ENCODE data around the gene CDS2.

Gene CDS2

DNA sequence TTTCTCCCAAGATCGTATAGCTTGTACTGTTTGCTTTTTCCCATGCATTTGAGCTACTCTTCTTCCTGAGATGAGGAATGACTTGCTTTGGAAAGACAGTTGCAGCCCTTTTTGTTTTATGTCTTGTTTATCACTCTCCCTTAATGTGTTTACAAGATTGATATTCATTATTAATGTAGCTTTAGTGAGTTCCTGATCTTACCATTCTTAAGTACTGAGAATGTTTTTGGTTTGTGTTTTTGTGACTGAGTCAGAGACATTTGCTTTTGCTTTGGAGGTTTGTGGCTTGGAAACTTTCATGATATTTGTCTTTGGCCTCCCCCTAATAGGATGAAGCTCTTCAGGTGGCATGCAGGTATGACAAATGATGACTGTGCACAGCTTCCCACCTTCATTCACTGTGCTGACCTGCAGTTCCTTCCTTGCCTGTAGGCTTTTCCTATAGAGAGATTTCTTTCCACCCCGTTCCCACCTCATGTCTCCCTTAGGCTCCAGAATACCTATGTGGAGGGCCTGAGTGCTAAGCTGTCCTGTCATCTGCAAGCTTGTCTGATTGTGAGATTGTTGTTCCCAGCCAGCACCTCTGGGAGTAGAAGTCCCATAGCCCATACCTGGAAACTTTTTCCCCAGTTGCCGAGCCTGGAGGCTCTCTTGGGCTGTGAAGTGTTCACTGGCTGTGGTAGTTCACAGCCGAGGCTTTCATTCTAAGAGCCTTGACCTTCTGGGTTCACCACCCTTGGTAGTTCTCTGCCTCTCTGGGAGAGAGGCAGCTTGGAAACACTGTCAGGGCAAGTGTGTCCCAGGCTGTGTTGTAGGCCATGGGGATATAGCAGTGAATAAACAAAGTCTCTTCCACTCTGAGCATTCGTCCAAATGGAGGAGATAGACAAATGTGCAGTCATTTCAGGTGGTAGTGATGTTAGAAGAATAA, 27.1 kb downstream of the CDS2 start:
- no peak for DNase-seq

DNA sequence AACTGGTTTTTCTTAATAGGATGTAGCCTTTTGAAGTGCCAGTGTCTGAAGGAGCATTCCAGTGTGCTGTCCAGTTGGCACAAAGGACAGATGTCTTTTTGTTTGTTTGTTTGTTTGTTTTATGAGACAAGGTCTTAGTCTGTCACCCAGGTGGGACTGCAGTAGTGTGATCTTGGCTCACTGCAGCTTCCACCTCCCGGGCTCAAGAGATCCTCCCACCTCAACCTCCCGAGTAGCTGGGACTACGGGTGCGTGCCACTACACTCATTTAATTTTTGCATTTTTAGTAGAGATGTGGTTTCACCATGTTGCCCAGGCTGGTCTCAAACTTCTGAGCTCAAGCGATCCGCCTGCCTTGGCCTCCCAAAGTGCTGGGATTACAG, 27.7 kb downstream of the CDS2 start:
- DNase-seq = no peak

DNA sequence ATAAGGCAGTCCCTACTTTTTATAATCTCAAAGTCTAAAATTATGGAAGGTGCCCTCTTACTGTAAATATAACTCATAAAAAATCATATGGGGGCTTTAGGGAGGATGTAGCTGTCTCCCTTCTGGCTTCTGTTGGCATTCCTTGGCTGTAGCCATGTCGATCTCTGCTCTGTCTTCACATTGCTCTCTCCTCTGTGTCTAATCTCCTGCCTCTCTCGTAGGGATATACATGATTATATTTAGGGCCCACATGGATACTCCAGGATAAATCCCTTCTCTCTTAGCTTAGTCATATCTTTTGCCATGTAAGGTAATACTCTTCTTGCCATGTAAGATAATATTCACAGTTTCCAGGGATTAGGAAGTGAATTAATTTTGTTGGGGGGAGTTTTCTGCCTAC, 28.6 kb downstream of the CDS2 start:
- DNase-seq = no peak

DNA sequence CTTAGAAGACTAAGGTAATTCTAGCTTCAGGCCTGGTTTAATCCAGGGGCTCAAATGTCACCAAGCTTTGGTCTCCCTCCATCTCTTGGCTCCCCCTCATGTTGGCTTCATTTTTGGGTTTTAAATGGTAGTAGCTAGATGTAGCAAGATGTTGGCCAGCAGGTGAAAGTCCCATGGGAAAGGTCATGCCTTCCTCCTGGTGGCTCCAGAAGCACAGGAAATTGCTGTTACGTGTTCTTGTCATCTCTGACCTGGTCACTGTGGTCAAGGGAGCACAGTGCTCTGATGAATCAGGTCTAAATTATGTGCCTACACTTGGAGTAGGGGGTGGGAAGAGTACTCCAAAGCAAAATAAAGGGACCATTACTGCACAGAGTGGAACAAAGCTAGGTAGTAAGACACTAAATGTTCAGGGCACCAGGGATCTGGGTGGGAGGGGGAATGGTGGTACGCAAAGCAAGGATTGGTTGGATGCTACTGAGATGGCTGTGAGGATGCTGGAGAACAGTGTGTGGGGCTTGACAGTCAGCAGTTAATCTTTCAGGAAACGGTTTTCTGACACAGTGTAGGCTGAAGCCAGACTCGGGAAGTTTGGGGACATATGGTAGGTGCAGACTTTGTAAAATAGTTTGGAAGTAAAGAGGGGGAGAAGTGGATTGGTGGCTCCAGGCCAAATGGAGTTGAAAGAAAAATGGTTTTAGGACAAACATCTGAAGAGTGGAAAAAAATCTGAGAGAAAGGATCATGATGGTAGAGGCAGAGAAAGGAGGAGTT, 30.1 kb downstream of the CDS2 start:
- DNase-seq = no peak

DNA sequence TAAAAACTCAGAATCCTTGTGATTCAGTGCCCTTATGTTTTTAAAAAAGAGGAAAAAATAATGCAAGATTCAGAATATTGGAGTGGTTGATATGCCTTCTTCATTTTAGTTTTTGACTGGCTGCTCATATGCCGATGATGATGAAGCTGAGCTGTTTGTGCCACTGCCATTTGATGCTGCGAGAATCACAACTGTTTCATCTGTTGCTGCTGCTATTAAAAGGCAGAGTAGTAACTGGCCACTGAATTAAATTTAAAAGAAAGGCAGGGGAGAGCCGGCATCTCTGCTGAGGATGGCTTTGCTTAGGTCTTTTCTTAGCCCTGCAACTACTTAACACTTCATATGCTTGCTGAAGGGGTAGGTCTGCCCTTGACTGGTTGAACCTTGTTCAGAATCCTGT, 33.1 kb downstream of the CDS2 start:
- no peak for DNase-seq

DNA sequence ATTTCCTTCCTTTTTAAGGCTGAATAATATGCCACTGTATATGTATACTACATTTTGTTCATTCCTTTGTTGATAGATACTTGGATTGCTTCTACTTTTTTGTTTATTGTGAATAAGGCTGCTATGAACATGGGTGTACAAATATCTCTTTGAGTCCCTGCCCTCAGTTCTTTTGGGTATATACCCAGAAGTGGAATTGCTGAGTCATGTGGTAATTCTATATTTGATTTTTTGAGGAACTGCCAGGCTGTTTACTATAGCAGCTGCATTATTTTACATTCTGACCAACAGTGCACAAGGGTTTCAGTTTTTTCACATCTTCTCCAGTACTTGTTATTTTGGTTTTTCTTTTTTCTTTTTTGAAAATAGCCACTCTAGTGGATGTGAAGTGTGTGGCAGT, 34.1 kb downstream of the CDS2 start:
- no peak for DNase-seq

DNA sequence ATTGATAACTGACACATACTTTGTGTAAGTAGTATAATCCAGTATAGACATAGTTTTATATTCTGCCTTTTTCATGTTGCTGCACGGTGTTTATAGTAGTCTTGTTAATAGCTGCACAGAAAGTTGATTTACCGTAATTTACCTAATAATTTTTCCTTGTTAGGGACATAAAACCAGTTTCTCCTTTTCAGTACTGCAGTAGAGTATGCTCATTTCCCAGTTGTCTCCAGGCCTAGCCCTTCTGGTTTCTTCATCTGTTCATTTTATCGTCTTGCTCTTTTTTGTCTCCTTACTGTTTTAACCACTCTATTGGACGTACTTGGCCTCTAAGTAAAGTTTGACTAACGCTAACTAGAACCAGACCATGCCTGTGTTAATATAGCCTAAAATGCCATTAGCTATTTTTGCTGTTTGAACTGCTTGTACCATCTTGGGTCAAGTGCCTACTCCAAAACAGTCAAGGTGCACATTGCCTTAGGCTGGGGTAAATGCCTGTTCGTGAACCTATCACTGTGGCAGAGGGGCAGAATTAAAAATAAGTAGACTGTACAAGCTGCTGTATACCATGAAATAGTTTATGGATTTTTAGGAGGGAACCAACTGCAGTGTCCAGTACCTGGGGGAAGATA, 34.8 kb downstream of the CDS2 start:
- DNase-seq = no peak

DNA sequence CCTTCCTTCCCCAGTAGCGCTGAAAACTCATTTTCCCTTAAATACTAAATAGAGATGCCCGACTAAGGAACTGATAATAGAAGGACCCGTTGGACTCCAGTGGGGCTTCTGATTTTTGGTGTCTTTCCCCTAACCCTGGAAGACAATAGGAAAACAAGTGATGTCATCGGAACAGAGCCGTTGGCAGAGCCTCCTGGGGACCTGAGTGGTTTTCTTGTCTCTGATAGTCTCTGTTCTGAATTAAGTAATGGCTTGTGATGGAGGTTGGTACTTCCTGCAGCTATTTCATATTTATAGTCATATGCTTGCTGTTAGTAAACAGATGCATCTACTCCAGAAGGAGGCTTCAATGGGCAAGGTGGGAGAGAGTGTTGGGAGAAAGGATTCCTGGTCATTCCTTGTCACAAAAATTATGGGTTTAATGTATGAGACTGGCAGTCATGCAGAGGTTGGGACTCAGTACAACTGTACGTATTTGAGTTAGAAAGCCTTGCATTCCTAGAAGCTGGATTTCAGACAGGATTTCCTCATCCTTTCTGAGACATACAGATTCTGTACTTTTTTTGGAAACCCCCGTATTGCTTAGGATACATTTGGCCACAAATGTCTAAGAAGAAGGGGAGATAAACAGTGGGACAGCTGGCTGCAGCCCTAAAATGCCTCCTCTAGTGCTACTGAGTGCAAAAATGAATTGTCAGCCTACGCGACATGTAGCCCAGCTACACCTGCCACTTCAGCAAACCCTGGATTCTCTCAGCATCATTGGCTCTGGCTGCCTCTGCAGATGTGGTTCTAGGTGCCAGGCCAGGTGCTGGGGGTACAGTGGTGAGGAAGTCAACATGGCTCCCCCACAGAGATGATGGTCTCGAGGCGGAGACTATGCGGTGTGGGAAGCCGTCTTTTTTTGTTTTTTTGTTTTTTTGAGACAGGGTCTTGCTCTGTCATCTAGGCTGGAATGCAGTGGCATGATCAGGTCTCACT, 38.1 kb downstream of the CDS2 start:
- DNase-seq = no peak

DNA sequence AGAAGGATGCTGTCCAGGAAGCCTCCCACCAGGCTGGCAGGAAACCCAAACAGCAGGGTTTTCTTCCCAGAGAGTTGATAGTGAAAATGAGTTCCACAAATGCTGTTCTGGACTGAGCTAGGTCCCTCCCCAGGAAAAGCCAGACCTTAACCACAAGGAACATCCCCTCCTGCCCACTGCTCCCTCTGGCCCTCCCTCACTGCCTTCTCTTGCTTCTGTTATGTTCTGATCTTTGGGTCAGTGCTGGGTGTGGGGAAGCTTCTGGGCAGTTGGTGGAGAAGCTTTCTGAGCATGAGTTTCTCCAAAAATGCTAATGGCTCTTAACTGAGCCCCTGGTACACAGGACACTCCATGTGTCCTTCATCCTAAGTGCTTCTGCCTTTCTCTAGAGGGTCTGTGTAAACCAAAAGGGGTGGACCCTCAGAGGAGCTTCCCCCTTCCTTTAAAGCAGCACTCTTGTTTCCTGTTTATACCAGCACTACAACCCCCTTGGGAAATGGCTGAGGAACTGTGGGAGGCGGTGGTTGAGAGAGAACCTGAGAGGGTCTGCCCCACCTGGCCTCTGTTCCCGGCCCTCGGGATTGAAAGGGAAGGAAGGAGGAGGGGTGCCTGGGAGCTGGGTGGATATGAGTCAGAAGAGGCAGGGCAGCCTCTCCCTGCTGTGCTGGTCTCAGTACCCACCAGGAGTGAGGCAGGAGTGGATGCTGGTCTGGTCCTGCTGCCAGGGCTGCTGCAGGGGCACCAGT, 42.0 kb downstream of the CDS2 start:
- DNase-seq = peak; percentile 79

DNA sequence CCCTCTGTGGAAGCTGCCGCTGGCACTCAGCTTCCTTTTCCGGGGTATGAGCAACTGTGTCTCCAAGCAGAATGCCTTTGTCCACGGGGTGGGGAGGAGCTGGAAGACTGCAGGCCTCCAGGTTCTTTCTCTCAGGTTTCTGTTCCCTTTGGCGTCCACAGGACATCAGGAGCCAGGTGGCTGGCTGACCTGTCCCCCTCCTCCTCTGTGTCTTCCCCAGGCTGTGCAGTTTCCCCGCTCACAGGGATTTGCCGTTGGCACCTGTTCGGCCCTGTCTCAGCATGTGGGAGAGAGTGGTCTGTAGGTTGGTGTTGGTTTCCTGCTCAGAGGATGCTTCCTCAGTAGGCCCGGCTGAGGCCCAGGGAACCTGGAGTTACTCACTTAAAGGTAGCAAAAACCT, 43.5 kb downstream of the CDS2 start:
- DNase-seq = peak; percentile 29

DNA sequence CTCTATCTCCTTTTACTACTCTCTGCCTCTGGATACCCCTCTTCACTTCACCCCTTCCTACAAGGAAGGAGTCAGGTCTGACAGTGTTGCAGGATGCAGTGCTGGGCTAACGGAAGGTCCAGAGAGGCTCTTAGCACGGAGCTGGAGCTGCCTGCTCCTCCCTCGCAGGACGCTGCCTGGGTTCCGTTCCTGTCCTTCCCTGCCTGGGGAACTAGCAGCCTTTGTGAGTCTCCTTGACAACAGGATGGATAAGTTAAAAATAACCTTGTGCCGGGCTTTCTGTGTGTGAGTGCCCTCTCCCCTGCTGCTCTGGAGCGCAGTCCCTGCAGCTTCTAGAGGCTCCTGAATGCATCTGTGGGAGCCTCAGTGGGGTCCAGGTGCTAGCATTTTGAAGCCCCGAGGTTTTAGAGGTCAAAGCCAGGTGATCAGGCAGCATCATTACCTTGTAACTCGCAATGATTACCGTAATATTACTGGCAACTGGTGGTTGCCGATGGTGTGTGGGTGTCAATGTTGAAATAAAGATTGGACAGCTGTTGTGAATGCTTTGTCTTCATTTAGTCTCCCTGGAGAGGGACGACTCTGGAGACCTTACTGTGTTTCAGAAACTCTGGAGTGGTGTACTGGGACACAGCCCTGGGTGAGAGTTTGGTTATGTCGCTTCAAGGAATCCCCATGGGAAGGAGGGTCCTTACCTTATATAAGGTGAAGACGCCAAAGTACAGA, 44.4 kb downstream of the CDS2 start:
- peak; percentile 83 for DNase-seq

DNA sequence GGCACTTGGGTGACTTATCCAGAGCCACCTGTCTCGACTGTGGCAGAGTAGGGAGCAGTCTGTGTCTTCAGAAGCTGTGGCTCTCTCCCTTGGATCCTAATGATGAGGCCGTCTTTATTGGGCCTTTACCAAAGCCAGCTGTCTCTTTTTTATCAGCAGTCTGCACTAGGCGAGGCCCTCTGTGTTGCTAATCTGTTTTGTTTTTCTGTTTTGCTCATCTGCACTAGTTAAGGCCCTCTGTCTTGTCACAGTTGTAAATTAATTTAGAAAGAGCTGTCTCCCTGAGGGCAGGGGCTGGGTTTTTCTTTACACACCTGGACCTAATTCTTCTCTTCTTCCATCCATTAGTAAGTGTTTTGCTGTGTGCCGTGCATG, 45.0 kb downstream of the CDS2 start:
- no peak for DNase-seq

DNA sequence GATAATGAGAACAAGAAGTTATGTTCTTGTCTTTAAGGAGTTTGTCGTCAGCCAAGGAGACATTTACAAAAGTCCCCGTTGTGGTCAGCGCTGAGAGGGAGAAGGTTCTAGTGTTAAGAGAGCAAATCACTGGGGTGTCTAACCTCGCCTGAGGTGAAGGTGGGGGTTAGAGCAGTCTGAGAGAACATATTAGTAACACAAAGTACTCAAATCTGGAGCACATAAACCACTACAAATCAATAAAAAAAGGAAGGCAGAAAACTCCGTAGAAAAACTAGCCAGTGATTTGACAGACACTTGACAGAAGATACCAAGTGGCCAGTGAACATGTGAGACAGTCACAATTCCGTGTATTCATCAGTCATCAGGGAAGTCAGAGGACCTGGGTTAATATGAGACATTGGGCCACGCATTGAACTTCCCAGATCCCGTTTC, 45.4 kb downstream of the CDS2 start:
- DNase-seq = no peak

DNA sequence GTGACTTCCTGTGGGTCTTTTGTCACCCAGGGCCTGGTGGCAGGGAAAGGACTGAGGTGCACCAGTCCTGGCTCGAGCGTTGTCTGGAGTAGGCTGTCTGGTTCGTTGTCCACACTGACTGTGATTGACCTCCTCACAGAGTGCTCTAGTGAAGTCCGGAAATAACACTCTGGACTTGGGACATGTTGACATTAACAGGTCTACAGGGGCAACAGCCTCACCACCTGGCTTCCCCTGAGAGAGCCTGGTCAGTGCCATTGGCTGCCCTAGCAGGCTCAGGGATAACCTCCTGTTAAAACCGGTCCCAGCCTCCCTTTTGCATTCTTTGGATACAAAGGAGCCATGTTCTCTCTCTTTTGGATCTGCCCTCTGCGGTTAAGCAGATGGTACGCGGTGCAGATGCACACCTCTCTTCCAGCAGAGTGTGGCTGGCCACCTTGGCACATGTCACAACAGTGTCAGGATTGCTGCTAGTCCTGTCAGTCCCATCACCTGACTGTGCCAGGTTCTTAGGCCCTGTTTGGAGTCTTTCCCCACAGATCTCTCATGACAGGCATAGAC, 46.2 kb downstream of the CDS2 start:
- DNase-seq = no peak

DNA sequence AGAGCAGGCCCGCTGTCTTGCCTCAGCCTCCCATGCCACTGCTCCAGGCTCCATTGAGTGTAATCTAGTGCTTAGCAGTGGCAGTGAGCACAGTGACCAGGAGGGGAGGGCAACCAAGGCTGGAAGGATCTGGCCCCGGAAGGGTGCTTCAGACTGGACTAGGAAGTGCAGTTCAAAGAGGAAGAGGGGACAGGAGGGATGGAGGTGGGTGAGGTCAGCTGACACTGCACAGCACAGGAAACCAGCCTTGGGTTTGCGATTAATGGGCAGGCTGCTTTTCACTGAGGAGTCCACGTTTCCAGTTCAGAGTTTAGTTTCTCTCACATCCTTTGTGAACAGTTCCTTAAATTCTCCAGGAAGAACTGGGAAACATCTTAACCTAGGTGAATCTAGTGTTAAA, 46.9 kb downstream of the CDS2 start:
- DNase-seq = no peak

DNA sequence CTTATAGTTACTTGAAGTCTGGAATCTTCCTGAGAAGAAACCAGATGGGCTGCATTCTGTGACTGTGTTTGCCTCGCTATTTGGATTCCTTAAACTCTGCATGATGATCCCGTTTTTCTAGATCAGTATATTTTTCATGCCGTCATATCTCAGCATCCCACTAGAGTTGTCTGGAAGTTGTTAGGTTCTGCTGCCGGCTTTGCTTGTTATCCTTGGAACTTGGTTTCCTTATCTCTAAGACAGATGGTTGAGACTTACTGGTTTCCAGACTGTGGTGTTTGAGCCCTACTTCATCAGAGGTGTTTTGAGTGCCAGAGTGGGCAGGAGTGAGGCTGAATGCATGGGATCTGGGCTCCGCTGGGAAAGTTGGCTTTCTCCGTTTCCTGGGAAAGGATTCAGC, 50.3 kb downstream of the CDS2 start:
- DNase-seq = no peak

DNA sequence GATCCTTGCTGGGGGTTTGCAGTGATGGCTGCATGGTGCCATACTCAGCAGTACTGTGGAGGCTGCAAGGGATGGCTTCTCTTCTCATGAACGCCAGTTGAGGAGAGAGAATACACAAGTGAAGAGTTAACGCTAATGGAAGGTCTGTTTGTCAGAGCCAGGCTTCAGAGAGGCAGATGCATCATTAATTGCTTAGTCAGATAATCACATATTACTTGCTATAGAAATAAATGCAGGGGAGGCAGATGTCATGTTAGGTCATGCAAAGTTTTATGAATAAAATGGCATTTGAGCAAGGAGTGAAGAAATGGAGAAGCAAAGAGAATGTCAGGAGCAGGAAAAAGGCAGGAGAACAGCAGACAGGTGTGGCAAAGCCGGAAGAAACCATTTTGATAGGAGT, 51.2 kb downstream of the CDS2 start:
- DNase-seq = no peak

DNA sequence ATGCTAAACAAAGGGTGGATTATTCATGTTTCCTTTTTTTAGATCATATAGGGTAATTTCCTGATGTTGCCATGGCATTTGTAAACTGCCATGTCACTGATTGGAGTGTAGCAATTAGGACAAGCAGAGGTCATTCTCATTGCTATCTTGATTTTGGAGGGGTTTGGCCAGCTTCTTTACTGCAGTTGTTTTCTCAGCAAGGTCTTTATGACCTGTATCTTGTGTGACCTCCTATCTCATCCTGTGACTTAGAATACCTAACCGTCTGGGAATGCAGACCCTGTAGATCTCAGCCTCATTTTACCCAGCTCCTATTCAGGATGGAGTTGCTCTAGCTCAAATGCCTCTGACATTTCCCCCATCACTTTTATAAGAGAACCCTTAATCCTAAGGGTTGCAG, 53.6 kb downstream of the CDS2 start:
- DNase-seq = no peak

DNA sequence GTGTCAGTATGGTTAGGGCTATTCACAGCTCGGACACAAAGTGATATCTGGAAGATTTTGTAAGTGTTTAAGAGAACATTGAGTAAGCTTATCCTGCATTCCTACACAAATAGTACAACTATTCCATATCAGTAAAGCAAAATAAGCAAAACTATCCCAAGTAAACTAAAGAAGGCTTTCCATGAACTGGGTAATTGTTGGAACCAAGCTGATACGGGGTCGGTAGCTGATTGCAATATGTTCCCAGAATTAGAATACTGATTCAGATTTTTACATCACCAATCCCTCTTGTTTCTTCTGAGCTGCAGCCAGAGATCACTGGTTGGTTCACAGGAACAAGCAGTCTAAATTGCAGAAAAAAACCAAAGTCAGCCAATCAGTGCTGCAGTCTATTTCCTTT, 54.1 kb downstream of the CDS2 start:
- no peak for DNase-seq

DNA sequence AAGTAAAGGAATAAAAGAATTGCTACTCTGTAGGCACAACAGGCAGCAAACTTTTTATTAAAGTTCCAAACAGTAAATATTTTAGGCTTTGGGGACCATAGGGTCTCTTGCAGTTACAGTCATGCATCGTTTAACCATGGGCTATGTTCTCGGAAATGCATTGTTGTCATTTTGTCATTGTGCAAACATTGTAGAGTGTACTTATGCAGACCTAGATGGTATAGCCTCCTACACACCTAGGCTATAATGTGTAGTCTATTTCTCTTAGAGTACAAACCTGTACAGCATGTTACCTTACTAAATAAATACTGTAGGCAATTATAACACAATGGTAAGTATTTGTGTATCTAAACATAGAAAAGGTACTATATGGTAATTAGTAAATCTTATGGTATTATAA, 54.7 kb downstream of the CDS2 start:
- DNase-seq = peak; percentile 55

DNA sequence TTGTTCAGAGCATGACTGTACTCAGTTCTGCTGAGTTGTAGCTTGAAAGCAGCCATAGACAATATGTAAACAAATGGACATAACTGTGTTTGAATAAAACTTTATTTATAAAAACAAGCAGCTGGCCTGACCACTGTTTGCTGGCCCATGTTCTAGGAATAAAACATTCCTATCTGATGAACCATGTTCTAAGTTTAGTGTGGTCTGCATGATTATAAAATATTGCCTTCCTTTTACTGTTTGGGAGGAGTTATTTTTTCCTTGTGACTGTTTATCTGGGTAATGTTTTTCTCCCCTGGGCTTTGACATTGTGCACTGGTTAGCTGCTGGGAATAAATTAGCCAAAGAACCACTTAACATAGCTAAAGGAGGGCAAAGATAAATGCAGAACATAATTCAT, 55.1 kb downstream of the CDS2 start:
- DNase-seq = no peak
